PFSK-1 (cell line): ENCODE measurements around the gene GRK2. TPM values are rescaled to one million over a fixed set of nuclear protein-coding genes. Genes with fewer than 3 reads are reported as not detected.

Source experiments
- FOXP2 ChIP-seq: optimal IDR thresholded peaks from 2 replicates; pipeline ENCODE3; 2011; ENCODE audit warnings: borderline replicate concordance, control low read depth, inconsistent platforms; ENCODE audit not compliant: insufficient read depth; ENCODE audit errors: extremely low read length, extremely low read depth
- POLR2AphosphoS5 ChIP-seq: IDR thresholded peaks from 2 replicates; pipeline ENCODE4 v1.6.1; 2012; ENCODE audit warnings: low read depth, mild to moderate bottlenecking, control low read depth, low read length, moderate library complexity
- SIN3A ChIP-seq: IDR thresholded peaks from 2 replicates; pipeline ENCODE4 v1.6.1; 2012; ENCODE audit warnings: mild to moderate bottlenecking, low read length, moderate library complexity, borderline replicate concordance; ENCODE audit not compliant: insufficient read depth
- TAF1 ChIP-seq: IDR thresholded peaks from 2 replicates; pipeline ENCODE4 v1.6.1; 2012; ENCODE audit warnings: low read length, control low read depth, borderline replicate concordance; ENCODE audit not compliant: insufficient read depth
- polyA plus RNA-seq: library from polyadenylated mRNA; unstranded; fragments of >200 nt; gene quantifications from one replicate; pipeline ENCODE4 v1.2.1, GENCODE V29; 2012; ENCODE audit warnings: low read depth, missing spikeins; ENCODE audit not compliant: insufficient read length
- TF ChIP-seq, protein P1 (sequence below), 2 experiments: IDR thresholded peaks; 2 replicates each; pipeline versions ENCODE4 v1.6.1 to v1.8.0; 2011 to 2012; ENCODE audit warnings: low read depth in 2 of 2, low read length in 2 of 2, control low read depth in 1 of 2, inconsistent platforms in 1 of 2, mild to moderate bottlenecking in 1 of 2, moderate library complexity in 1 of 2; ENCODE audit not compliant: insufficient read depth in 1 of 2

The GRK2 gene
- 195 TPM for polyA plus RNA-seq

DNA sequence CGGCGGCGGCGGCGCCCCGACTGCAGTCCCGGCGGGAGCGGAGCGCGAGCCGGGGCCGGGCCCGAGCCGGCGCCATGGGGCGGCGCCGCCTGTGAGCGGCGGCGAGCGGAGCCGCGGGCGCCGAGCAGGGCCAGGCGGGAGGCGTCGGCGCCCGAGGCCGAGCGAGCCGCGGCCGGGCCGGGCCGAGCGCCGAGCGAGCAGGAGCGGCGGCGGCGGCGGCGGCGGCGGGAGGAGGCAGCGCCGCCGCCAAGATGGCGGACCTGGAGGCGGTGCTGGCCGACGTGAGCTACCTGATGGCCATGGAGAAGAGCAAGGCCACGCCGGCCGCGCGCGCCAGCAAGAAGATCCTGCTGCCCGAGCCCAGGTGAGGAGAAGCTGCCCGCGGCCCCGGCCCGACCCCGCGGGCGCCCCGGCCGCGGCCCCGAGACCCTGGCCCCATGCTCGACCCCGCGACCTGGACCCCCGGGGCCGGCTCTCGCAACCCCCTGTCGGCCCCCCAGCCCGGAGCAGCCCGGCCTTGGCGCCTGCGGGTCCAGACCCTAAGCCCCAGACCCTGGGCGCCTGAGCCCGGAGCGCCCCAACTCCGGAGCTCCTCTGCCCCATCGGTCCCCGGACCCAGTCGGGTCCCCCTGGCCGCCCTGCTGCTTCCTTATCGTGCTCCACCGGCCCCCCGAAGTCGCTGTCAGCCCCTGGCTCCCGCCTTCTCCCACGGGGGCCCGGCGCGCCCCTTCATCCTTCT is at the start of gene GRK2:
Gene GRK2, plus strand, starts transcription at position 25 of the 739 bp plus-strand sequence. Its CDS starts 227 bp downstream, at position 252.
- TF ChIP-seq POLR2AphosphoS5 (no peak), SIN3A (no peak), TAF1 (no peak), FOXP2 (no peak)
- TF ChIP-seq, protein P1, sequence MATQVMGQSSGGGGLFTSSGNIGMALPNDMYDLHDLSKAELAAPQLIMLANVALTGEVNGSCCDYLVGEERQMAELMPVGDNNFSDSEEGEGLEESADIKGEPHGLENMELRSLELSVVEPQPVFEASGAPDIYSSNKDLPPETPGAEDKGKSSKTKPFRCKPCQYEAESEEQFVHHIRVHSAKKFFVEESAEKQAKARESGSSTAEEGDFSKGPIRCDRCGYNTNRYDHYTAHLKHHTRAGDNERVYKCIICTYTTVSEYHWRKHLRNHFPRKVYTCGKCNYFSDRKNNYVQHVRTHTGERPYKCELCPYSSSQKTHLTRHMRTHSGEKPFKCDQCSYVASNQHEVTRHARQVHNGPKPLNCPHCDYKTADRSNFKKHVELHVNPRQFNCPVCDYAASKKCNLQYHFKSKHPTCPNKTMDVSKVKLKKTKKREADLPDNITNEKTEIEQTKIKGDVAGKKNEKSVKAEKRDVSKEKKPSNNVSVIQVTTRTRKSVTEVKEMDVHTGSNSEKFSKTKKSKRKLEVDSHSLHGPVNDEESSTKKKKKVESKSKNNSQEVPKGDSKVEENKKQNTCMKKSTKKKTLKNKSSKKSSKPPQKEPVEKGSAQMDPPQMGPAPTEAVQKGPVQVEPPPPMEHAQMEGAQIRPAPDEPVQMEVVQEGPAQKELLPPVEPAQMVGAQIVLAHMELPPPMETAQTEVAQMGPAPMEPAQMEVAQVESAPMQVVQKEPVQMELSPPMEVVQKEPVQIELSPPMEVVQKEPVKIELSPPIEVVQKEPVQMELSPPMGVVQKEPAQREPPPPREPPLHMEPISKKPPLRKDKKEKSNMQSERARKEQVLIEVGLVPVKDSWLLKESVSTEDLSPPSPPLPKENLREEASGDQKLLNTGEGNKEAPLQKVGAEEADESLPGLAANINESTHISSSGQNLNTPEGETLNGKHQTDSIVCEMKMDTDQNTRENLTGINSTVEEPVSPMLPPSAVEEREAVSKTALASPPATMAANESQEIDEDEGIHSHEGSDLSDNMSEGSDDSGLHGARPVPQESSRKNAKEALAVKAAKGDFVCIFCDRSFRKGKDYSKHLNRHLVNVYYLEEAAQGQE (IDR thresholded peaks at IDR 0.05; ENCODE audit: insufficient read depth in 1 of 2, low read depth in 2 of 2, low read length in 2 of 2): no peak

DNA sequence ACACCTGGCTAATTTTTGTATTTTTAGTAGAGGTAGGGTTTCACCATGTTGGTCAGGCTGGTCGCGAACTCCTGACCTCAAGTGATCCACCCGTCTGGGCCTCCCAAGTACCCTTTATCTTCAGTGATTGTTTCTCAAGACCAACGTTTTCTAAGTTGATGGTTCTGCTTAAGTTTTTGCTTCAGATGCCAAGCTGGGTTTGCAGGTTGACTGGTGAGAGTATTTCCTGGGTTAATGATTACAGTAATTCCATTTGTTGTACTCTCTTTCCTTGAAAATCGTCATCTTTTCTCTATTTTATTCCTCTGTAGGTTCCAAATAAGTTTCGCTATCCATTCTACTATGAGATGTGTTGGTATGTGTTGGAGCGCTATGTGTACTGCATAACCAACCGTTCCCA is 38.5 kb upstream of the GRK2 start:
- no peak for TF ChIP-seq POLR2AphosphoS5
- TF ChIP-seq, protein P1 (IDR thresholded peaks at IDR 0.05; ENCODE audit: insufficient read depth in 1 of 2, low read depth in 2 of 2, low read length in 2 of 2): no peak
- TF ChIP-seq TAF1: no peak
- no peak for TF ChIP-seq FOXP2
- TF ChIP-seq SIN3A: no peak

DNA sequence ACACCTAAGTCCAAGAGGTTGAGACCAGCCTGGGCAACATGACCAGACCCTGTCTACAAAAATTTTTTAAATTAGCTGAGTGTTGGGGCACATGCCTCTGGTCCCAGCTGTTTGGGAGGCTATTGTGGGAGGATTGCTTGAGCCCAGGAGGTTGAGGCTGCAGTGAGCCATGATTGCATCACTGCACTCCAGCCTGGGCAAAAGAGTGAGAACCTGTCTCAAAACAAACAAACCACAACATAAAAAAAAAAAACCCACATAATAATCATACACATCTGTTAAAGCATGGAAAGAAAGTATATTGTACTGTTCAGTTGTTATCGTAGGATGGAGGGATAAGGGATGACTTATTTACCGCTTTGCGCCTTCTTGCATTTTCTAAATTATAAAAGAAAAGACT is 35.9 kb upstream of the GRK2 start:
- TF ChIP-seq TAF1 (no peak), FOXP2 (no peak), SIN3A (no peak), POLR2AphosphoS5 (no peak)
- TF ChIP-seq, protein P1 (IDR thresholded peaks at IDR 0.05; ENCODE audit: insufficient read depth in 1 of 2, low read depth in 2 of 2, low read length in 2 of 2): no peak

DNA sequence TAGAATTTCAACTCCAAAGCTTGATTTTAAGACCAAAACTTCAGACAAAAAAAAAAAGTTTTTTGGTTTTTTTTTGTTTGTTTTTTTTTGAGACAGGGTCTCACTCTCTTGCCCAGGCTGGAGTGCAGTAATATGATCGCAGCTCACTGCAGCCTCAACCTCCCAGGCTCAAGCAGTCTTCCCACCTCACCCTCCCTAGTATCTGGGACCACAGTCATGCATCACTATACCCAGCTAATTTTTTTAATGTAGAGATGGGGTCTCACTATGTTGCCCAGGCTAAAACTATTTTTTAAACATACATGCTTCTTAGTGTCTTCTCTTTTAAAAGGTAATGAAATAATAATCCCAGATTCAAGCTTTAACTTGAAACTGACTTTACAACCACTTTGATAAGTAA is 35.4 kb upstream of the GRK2 start:
- no peak for TF ChIP-seq FOXP2
- TF ChIP-seq, protein P1 (IDR thresholded peaks at IDR 0.05; ENCODE audit: insufficient read depth in 1 of 2, low read depth in 2 of 2, low read length in 2 of 2): no peak
- no peak for TF ChIP-seq POLR2AphosphoS5
